Muscle layer of duodenum (tissue), 2 donors: ENCODE results near the gene RBM44.

Experiments used
- H3K27ac ChIP-seq: one replicate; pipeline ENCODE4 v1.7.0; 2013; ENCODE audit warnings: mild to moderate bottlenecking, low read length
- H3K27me3 ChIP-seq: one replicate; pipeline ENCODE4 v1.7.0; 2013; ENCODE audit warnings: low read depth, mild to moderate bottlenecking, control low read depth, low read length
- H3K36me3 ChIP-seq, 2 donors: one replicate each; pipeline ENCODE4 v1.7.0; 2013; ENCODE audit warnings: low read length in 2 of 2, control low read depth in 1 of 2, mild to moderate bottlenecking in 1 of 2; ENCODE audit not compliant: insufficient read depth in 2 of 2, control insufficient read depth in 1 of 2
- H3K4me1 ChIP-seq, 2 donors: one replicate each; pipeline ENCODE4 v1.7.0; 2013; ENCODE audit warnings: low read length in 2 of 2, mild to moderate bottlenecking in 2 of 2, control low read depth in 1 of 2, moderate library complexity in 1 of 2; ENCODE audit not compliant: insufficient read depth in 2 of 2, control insufficient read depth in 1 of 2
- H3K4me3 ChIP-seq, 2 donors: one replicate each; pipeline ENCODE4 v1.7.0; 2013; ENCODE audit warnings: low read length in 2 of 2, low read depth in 1 of 2, mild to moderate bottlenecking in 1 of 2
- H3K9me3 ChIP-seq, 2 donors: one replicate each; pipeline ENCODE4 v1.7.0; 2013; ENCODE audit warnings: low read length in 2 of 2, control low read depth in 1 of 2, mild to moderate bottlenecking in 1 of 2; ENCODE audit not compliant: control insufficient read depth in 1 of 2
- donor health status: healthy.

Gene RBM44

DNA sequence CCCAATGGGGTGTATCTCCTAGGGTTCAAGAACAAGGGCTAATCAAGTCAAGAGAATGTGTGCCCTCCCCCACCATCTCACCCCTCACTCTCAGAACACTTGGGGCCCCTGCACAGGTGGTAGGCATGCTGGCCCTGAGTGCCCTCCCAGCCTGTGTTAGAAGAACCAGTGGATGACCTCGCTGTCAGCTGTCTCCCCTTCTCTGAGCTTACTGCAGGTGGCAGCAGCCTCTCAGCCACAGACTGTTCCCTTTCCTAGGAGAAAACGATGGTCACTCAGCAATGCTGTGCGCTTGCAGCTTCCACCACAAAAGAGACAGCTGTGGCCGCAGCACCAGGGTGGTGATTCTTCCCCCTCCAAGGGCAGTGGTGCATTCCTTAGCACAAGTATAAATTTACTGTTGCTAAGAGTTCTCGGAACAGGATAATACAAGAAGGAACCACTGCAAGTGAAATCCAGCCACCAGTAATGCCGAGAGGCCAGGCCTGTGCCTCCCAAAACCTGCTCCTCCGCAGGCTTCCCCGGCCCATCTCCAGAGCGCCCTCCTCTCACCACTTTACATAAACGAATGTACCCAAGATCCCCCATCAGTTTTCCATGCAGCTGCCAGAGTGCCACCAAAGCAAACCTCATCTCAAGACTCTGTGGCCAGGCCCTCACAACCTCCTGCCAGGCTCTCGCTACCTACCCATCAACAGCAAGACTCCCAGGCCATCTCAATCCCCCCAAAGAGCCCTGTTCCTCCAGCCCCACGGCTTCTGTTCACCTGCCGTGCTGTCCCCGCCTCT lies 59.9 kb downstream of the RBM44 start:
- H3K27ac ChIP-seq: no peak overlapping the region
- no peaks in the 10 kb centered on the region for H3K36me3 ChIP-seq
- peak overlapping the region; percentile 42 to 64 for H3K4me3 ChIP-seq
- H3K27me3 ChIP-seq: no peaks in the 10 kb centered on the region
- H3K4me1 ChIP-seq: peaks cover 5 to 19% of the 10 kb centered on the region in 2 donors
- H3K9me3 ChIP-seq: no peaks in the 10 kb centered on the region

DNA sequence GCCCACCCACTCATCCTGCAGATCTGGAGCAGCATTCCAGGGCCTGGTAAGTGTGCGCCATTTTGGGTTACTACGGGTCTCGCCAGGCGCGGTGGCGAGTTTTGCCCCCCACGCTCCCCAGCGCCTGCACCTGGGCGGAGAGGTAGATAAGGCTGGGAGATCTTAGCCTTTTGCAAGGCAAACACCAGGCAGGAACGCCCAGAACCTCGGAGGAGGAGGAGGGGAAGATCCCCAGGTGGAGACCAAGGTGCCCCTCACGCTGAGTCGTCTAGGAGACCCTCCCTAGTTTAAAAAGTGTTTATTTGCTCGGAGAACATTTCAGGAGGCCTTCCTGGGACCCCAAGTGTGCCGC lies 60.5 kb downstream of the RBM44 start:
- no peaks in the 10 kb centered on the region for H3K27me3 ChIP-seq
- peaks cover 7 to 21% of the 10 kb centered on the region in 2 donors for H3K4me1 ChIP-seq
- H3K9me3 ChIP-seq: no peaks in the 10 kb centered on the region
- no peaks in the 10 kb centered on the region for H3K36me3 ChIP-seq
- H3K27ac ChIP-seq: no peak overlapping the region
- H3K4me3 ChIP-seq: peak overlapping the region; percentile 42 to 64

GRCh38 chr2:237859533-237860272 lies 61.1 kb downstream of the RBM44 start, which contains the start of gene RAMP1:
Gene RAMP1 (plus strand): TSS chr2:237859623. CDS start chr2:237859676, 53 bp downstream.
- Histone ChIP-seq H3K9me3 (no peaks in the 10 kb centered on the region), H3K4me3 (peak within 1 kb of the TSS; percentile 60 to 64), H3K27me3 (no peaks in the 10 kb centered on the region), H3K36me3 (no peaks in the 10 kb centered on the region), H3K27ac (peak within 1 kb of the TSS; percentile 96), H3K4me1 (peaks cover 12 to 27% of the 10 kb centered on the region in 2 donors)

DNA sequence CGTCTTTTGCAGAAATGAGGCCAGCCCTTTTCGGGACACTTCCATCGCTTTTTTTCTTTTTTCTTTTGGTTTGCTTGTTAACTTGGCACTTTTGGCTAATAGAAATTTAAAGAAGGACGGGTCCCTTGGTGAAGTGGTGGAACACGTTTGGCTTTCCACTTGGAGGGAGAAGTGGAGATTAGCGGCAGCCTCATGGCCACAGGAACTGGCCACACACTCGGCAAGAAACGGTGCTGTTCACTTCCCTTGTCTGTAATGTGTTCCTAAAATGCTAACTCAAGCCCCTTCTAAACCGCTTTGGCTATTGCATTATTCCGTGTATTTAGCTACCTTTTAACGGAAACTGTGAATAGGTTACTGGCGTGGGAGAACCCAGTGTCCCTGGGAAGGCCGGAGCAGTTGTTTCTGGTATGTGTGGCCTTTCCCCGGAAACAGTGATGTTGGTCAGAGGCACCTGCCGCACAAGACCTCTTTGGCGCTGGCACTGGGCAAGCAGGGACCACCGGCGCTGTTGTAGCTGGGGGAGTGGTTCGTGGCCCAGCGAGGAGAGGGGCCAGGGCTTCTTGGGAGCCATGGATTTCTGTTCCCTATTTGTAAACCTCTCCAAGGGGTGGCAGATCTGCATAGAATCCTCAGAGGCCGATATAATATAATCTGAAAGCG lies 61.8 kb downstream of the RBM44 start:
- H3K4me3 ChIP-seq: peak overlapping the region; percentile 60 to 64
- H3K27me3 ChIP-seq: no peaks in the 10 kb centered on the region
- H3K36me3 ChIP-seq: no peaks in the 10 kb centered on the region
- H3K27ac ChIP-seq: peak overlapping the region; percentile 96
- no peaks in the 10 kb centered on the region for H3K9me3 ChIP-seq
- H3K4me1 ChIP-seq: peaks cover 13 to 28% of the 10 kb centered on the region in 2 donors

- H3K4me1 ChIP-seq: peaks cover 13 to 35% of the 10 kb centered on the region in 2 donors
- H3K27ac ChIP-seq: peak overlapping the region; percentile 96
- H3K9me3 ChIP-seq: no peaks in the 10 kb centered on the region
- peak overlapping the region; percentile 21 to 44 for H3K4me3 ChIP-seq
- H3K27me3 ChIP-seq: no peaks in the 10 kb centered on the region
- H3K36me3 ChIP-seq: no peaks in the 10 kb centered on the region
Observed at GRCh38 chr2:237861875-237862527, 63.4 kb downstream of the RBM44 start.

DNA sequence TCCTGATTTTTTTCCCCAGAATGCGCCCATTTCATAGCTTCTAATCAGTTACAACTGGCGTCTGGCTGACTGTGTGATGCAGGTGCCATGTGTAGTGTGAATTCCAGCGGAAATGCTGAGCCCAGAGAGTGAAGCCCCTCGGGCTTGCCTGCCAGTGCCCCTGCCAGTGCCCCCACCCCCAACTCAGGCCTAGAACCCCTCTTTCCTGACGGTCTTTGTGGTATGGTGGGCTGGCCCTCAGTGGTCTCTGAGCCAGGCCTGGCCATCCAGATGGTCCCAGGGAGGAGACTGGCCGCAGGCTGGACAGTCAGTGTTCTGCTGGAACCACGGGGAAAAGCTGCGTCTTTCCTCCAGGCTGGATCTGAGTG lies 63.9 kb downstream of the RBM44 start:
- H3K27ac ChIP-seq: peak overlapping the region; percentile 96

GRCh38 chr2:237863102-237863511 lies 64.5 kb downstream of the RBM44 start:
- H3K27ac ChIP-seq: peak overlapping the region; percentile 96
- peak overlapping the region in 1 of 2 donors; percentile 44 for H3K4me3 ChIP-seq
- no peaks in the 10 kb centered on the region for H3K9me3 ChIP-seq
- H3K4me1 ChIP-seq: peaks cover 13 to 36% of the 10 kb centered on the region in 2 donors
- no peaks in the 10 kb centered on the region for H3K36me3 ChIP-seq
- H3K27me3 ChIP-seq: no peaks in the 10 kb centered on the region

More for the DNA sequence above, 63.9 kb downstream of the RBM44 start:
- H3K4me1 ChIP-seq: peaks cover 13 to 36% of the 10 kb centered on the region in 2 donors
- H3K4me3 ChIP-seq: peak overlapping the region; percentile 21 to 44
- H3K27me3 ChIP-seq: no peaks in the 10 kb centered on the region
- H3K9me3 ChIP-seq: no peaks in the 10 kb centered on the region
- no peaks in the 10 kb centered on the region for H3K36me3 ChIP-seq

GRCh38 chr2:237863689-237864443 lies 65.3 kb downstream of the RBM44 start:
- peak overlapping the region in 1 of 2 donors; percentile 33 for H3K4me3 ChIP-seq
- H3K36me3 ChIP-seq: no peaks in the 10 kb centered on the region
- peaks cover 13 to 29% of the 10 kb centered on the region in 2 donors for H3K4me1 ChIP-seq
- no peaks in the 10 kb centered on the region for H3K27me3 ChIP-seq
- H3K9me3 ChIP-seq: no peaks in the 10 kb centered on the region
- peak overlapping the region; percentile 96 for H3K27ac ChIP-seq

GRCh38 chr2:237864444-237864931 lies 65.9 kb downstream of the RBM44 start:
- H3K27ac ChIP-seq: peak overlapping the region; percentile 96
- no peaks in the 10 kb centered on the region for H3K27me3 ChIP-seq

DNA sequence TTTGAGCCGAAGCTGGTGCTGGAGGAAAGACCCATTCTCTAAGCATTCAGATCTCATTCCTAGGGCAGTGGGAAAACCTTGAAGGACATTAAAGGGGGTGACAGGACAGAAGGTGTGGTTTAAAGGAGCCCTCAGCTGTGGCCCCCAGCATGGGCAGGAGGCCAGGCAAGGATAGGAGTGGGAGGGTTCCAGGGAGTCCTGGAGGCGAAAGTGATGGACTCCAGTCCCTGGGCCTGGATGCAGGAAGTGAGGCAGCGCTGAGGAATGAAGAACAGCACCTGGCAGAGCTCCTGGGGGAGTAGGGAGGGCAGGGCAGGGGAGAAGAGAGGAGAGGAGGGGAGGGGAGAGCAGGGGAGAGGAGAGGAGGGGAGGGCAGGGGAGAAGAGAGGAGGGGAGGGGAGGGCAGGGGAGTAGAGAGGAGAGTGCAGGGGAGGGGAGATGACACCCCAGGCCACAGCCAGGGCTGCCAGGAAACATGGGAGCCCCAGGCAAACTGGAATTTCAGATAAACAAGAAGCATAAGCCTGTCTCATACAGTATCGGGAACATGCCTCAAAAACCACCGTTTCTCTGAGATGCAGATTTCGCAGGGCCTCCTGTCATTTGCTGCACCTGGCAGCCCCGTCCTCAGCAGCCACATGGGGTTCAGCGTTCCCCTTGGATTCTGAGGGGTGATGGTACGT lies 66.5 kb downstream of the RBM44 start:
- Histone ChIP-seq H3K4me1 (peaks cover 13 to 25% of the 10 kb centered on the region in 2 donors), H3K36me3 (no peaks in the 10 kb centered on the region), H3K27ac (peak overlapping the region; percentile 96), H3K27me3 (no peaks in the 10 kb centered on the region), H3K9me3 (no peaks in the 10 kb centered on the region), H3K4me3 (peak overlapping the region in 1 of 2 donors; percentile 33)

More at GRCh38 chr2:237864444-237864931, 65.9 kb downstream of the RBM44 start:
- no peaks in the 10 kb centered on the region for H3K36me3 ChIP-seq
- H3K4me3 ChIP-seq: peak overlapping the region in 1 of 2 donors; percentile 33
- no peaks in the 10 kb centered on the region for H3K9me3 ChIP-seq
- peaks cover 13 to 25% of the 10 kb centered on the region in 2 donors for H3K4me1 ChIP-seq
